HG03159 (cell line): ENCODE measurements around the gene WNT11.

ENCODE experiments used
- ATAC-seq: cut with Tn5 transposase; IDR thresholded peaks from one replicate; pipeline ENCODE4 v1.9.1; 2021; ENCODE audit warnings: mild to moderate bottlenecking, moderate library complexity; ENCODE audit not compliant: unreplicated experiment

The WNT11 gene

DNA sequence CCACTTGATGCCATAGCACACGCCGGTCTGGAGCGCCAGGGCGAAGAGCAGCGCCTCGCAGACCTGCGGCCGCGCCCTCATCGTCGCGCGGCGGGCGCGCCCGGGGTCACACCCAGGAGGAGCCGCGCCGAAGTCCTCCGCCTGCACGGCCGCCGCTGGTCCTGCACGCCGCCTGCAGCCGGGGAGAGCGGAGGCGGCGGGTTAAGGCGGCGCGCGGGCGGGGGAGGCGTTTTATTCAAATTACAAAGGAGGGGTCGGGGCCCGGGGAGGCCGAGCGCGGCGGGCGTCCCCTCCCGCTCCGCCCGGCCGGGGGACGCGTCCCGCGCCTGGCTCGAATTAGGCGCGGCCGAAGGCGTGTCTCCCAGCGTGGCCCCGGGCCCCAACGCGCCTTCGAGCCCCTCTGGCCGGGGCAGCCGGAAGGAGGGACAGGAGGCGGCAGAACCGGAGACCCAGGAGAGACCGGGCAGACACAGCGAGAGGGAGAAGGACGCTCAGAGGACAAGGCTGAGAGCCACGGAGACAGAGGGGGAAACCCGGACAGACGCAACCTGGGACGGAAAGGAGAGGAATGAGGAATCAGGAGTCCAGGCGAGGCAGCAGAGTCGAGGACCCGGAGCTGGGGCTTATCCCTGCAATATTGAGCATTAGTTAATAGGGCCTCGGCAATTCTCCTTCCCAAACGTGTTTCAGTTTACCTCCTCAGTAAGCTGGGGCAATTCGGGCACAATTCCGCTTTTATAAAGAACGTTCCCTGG is at the start of gene WNT11:
Gene WNT11, minus strand, starts transcription at position 176 of the 755 bp plus-strand sequence. Its CDS starts 95 bp downstream, at position 81.
- no peak for ATAC-seq

DNA sequence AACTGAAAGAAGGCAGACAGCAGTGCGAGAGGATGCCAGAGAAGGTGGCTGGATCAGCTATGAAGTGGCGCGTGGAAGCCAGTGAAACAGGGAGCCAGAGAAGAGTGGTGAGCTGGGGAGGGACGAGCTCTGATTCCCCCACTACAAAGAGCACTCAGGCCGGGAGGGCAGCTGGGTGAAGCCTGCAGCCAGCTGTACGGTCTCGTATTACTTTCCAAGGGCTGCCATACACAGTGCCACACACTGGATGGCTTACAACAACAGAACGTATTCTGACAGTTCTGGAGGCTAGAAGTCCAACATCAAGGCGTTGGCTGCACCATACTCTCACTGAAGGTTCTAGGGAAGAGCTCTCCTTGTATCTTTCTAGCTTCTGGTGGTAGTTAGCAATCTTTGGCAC is 47.1 kb upstream of the WNT11 start:
- ATAC-seq: no peak

DNA sequence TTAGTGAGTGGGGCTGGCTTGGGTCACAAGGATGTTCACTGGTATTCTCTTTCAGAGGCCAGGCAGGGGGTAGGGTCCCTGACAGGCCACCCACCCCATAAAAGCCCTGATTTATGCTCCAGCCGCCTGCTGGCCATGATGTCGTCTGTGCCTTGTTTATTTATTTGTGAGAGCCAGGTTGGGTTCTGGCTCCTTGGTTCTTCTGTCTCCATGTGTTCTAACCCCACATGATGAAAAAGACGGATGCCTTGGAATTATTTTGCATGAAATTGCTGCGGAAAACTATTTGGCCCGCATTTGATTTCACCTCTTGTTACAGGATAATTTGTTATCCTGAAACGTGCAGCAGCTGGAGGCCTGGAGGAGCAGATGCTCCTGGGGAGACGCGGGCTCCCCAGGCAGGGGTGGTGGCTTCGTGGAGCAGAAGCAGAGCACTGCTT is 46.3 kb upstream of the WNT11 start:
- ATAC-seq: no peak

DNA sequence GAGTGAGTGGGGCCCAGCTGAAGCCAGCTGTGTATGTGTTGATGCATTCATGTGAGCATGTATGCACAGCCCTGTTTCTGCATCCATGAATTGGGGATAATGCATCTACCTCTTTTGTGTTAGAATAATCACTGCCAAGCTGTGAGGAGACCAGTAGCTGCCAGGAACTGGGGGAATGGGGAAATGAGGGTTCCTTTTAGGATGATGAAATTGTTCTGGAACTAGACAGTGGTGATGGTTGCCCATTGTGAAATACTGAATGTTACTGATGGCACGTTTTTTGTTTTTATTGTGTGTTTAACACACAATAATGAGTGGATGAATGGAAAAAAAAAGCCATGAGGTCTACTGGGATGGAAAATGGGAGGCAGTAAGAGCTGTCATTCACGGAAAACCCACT is 45.3 kb upstream of the WNT11 start:
- ATAC-seq: no peak

DNA sequence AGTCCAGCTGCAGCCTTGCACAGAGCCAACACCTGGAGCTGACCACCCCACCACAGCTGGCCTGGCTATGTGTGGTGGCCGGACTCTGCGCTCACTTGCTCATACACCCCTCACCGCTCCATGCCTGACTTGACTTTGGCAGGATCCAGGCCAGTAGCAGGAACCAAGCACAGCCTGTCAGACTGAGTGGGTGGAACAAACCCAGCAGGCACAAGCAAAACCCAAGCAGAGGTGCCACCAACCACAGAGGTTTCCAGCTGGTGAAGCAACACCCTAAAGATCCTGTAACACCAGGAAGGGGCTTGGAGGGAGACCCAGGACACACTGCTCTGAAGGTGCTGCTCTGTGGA is 44.9 kb upstream of the WNT11 start:
- ATAC-seq: no peak

DNA sequence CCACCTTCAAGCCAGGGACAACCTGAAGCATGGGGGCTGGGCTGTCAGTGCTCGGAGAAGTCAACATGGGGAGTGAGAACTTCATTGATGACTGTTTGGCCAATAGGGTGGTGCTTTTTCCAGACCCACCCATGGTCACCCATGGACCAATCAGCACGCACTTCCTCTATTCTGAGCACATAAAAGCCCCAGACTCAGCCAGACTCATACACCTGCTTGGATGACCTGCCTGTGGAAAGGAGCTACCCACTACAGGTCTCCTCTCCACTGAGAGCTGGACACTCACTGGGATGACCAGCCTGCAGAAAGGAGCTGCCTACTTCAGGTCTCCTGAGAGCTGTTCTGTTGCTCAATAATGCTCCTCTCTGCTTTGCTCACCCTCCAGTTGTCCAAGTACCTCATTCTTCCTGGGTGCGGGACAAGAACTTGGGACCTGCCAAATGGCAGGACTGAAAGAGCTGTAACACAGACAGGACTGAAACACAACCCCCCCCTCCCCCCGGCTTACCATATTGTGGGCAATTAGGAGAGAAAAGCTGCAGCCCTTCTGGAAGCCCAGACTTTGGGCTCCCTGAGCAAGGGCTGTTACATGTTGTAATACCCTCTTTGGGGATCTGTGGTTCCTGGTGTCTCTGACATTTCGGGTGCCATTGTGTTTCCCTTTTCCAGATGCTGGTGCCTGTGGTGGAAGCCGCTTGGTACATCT is 44.4 kb upstream of the WNT11 start:
- no peak for ATAC-seq

DNA sequence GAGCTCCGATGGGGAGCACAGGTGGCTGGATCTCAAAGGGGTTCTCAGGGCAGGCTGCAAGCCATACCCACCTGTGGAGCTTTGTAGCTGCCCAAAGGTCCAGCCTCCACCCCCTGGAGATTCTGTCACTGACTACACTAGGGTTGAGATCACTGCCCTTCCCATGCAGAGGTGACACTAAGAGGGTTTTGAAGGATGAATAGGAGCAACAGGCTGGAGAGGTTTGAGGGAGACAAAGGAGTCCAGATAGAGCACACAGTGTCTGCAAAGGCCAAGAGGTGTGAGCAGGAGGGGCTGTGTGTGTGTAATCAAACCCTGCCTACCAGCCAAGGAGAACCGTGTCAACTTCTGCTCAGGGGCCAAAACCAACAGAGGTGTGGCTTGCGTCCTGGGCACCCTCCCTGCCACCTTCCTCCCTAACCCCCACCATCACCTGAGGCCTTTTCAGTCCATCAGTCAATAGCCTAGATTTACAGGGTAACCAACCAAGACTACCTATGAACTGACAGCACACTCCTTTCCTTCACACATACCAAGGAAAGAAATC is 43.0 kb upstream of the WNT11 start:
- no peak for ATAC-seq

DNA sequence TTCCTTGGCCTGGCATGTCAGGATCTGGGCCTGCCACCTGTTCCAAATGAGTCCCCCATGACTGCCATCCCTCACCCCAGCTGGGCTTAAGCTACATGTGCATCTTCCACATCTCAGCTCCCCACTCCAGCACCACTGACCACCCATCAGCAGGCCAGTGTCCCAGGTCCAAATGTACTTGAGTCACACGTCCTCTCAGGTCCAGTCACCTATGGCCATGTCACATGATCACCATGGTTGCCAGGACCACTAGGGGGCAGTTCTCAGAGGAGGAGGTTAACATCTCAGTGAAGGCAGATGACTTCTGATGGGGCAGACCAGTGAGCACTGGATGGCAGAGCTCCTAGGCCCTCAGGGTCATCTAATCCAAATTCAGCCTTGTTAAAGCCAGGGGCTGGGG is 41.9 kb upstream of the WNT11 start:
- ATAC-seq: no peak

DNA sequence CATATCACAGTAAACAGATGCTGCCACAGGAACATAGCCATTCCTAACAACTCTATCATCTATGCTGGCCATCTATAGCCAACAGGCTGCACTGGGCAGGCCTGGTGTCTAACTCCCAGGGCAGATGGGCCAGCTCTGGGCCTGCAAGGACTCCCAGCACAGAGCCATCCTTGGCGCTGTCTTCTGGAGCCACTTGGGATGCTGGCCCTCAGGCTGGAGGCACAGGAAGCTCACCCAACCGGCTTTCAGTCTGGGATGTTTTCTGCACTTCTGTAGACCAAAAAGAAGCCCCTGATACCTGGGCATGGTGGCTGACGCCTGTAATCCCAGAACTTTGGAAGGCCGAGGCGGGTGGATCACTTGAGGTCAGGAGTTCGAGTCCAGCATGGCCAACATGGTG is 40.8 kb upstream of the WNT11 start:
- no peak for ATAC-seq

DNA sequence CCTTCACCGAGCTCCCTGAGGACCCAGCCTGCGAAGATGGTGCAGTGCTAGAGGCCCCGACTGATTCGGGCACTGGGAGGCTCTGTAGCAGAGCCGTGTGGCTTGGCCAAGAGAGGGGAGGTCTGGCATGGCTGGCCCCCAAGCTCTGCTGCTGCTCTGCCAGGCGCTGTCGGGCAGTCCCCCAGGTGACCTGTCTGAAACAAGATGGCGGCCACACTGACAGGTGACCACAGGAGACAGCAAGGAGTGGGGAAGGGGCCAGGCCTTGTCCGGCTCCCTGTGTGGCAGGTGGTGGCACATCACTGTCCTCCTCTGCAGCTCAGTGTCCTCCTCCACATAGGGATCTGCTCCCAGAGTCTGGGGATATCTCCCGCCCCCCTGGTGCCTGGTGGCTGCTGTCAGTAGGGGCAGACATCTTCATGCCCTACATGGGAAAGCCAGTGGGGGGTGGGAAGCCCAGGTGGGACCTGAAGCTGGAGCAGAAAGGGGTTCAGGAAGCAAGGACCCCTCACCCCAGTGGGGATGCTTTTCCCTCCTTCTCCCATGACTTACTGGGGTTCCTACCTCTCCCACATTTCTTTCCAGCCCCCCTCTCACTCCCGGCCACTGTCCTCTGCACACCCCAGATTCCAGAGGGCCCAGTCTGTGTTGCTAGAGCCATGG is 40.1 kb upstream of the WNT11 start:
- no peak for ATAC-seq

DNA sequence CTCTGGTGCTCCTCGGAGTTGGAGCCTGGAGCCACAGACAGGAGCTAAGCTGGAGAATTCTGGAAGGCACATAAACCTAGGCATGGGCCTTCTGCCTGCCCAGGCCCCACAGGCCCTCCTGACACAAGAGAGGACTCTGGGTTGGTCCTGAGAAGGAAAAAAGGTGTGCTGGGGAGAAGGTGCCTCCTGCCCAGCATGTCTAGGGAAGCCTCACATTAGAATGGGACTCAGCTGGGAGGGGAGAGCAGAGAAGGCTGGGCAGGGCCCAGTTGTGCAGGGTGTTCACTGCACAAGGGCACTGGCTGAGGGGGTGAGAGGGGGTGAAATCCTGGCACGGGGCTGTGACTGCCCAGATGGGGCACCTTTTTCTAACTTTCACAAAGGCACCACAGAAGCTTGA is 39.4 kb upstream of the WNT11 start:
- no peak for ATAC-seq

DNA sequence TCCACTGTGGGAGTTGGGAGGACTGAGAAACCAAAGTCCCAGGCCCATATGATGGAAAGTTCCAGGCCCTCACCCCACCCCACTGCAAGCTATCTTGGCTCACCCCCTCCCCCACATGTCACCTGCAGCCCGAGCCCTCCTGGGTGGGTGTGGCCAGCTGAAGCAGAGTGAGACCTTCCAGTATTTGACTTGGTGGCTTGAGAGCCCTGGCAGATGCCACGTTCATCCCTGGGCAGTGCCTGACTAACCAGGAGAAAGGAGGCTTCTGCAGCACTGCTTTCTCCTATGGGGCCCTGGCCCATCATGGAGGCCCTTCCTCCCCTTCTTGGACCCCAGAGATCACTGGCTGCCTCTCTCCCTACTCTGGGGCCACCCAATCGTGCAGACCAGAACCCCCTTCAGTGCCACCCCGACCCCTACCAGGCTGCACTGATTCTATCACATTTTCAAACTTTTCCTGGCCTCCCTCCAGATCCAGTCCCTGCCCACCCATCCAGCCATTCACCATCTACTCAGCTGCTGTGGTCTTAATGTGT is 38.1 kb upstream of the WNT11 start:
- ATAC-seq: no peak

DNA sequence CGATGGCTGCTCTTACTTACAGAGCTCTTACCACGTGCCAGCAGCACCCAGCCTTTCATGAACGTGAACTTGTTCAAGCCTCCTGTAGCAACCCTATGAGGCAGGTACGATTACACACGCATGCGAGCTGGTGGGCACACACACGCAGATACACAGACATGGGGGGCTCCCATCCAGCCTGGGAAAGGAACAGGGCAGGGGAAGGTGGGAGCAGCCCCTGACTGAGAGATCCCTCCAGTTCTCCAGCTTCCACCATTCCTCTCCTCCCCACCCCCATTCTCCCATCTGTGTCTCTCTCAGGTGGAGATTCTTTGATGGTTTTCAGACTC is 37.6 kb upstream of the WNT11 start:
- ATAC-seq: no peak

DNA sequence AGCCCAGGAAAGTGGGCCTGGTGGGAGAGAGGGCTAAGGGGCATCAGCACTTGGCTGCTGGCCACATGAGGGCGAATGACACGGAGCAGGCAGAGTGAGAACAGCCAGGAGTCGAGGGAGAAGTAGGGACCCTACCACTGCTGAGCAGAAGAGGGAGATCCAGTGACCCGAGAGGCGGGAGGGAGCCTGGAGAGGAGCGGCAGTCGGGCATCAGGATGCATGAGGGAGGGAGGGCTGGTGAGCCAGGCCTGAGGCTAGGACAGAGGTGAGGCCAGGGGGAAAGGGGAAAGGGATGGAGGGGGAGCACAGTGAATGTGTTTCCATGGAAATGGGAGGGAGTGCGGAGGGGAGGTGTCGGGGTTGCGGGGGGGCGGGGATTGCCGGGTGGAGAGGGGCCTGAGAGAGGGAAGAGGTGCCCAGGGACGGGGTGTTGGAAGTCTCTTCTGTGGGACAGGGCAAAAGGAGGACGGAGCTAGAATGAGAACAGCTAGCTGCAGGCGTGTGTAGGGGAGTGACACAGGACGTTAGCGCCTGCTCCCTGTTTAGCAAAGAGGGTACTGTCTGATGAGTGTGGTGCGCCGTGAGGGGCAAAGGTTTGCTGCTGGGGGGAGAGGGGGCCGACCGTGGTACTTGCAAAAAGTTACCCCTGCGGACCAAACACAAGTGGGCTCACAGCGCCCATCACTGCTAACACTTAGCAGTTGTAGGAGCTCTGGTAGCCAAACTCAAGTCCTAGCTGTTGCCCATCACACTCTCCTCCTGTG is 37.1 kb upstream of the WNT11 start:
- ATAC-seq: no peak

DNA sequence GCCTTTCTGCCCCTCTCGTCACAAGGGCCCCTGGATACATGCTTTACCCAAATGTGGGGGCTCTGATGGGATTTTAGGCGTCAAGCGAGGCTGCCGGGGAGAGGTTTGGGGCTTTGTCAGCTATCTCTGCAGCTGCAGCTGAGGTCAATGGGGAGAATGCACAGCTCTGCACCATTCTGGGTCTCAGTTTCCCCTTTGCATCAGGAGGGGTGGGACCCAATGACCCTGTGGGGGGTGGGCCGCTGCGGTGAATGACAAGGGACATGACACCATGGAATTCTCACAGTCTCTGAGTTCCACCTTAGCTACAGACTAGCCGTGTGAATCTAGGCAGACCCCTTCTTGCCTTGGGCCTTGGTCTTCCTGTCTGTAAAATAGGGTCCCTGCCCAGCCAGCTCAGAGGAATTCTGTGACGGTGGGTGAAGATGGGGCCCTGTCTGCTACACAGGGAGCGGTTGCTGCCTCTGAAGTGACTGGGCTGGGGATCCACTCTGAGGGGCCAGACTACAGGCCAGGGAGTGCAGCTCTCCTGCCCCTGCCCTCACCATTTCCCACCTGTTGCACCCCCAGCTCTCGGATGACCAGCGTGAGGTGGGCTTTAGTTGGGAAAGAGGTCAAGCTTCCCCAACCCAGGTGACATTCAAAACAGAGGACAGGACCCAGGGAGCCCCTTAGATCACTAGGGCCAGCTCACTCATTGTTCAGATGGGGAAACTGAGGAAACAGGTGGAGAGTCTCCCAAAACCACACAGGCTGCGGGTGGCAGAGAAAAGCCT is 35.9 kb upstream of the WNT11 start:
- no peak for ATAC-seq

DNA sequence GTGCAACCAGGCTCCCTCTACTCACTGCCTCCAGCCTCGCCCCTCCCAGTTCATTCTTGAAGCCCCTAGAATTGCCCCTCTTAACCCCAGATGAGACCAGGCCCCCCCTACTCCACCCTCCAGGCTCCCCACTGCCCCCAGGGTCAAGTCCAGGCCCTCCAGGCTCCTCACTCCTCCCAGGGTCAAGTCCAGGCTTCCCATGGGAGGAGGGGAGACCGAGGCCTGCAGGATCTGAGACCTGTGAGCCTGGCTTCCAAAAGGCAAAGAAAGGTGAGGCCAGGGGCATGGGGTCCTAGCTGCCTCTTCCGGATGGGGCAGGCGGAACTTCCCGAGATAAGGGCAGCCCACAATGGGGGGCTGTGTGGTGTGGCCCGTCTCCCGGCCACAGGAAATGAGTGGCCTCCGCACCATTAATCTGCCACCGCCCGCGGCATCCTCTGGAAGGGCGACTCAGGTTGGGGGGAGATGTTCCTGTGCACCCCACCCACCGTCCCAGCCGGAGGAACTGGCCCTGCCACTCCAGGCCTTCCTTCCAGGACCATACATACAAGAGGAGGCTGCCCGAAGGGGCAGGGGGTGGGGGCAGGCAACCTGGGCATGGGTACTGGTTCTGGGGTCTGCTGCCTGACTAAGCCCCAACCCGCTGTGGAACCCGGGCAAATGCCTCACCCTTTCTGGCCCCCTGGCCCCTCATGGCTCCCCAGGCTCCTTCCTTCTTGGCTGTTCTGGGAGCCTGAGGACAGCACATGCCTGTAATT is 35.1 kb upstream of the WNT11 start:
- ATAC-seq: no peak

DNA sequence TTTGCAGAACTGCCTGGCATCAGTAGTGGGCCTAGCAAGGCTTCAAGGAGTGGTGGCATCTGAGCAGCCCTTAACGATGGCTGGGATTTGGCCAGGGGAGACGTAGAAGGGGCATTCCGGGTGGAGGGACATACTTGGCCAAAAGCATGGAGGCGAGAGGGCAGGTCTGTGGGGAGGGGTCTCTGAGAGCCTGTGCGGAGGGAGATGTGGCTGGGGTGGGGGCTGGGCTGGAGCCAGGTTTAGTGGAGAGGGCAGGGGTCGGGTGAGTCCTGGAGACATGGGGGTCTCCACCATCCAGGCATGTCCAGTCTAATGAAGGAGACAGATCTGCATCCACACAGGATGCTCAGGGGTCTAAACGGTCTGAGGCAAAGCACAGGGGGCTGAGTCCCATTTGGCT is 34.4 kb upstream of the WNT11 start:
- no peak for ATAC-seq

DNA sequence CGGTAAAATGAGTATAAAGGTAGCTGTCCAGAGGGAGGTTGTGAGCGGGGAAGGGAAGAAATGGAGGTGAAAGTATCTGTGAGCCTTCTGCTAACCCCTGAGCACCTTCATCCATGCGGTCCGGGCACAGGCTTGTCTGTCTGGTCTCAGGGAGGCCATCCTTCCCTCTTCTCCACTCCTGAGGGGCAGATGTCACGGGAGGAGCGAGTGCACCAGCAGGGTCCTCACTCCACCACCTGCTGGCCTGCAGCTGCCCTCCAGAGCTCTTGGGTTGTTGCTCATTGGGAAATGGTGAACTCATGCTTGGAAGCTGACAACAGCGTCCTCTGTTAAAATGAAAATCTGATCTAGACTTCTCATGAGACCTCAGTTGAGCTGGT is 33.8 kb upstream of the WNT11 start:
- no peak for ATAC-seq

DNA sequence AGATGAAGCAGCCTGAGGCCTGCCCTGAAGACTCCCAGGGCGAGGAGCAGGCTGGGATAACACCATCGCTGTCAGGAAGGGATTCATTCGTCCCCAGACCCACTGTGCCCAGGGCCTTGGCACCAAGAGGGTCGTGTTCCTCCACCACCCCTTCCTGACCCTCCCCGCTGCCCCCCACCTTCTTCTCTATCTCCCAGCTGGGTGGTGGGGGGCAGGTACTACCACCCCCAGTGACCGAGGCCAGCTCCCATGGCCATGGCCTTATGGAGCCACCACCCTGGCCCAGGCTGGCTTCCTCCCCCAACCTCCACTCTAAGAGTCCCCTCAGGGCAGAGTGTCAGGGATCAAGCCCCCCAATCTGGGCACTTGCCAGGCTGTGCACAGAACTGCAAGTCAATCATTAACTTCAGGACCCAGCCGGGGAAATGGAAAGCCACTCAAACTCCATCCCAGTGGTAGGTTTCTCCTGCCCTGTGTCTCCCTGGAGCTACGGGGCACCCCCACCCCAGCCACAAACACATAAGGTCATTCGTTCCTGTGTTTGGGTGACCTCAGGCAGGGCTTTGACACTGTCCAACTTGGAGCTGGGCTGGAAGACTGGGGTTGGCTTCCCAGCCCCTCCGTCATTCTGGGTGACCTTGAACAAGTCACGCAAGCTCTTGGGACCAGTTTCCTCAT is 33.3 kb upstream of the WNT11 start:
- ATAC-seq: no peak
